Activated CD4-positive, alpha-beta T cell treated with anti-CD3 and anti-CD28 coated beads for 1 hour (primary cell): ENCODE measurements around the gene KRTAP6-3.

Experiments used
- DNase-seq: peaks from one replicate; pipeline ENCODE4 v3.0.0-alpha.2; 2020

Gene KRTAP6-3

GRCh38 chr21:30592140-30592539, at the start of gene KRTAP6-3:
TSS of gene KRTAP6-3 (plus strand) at chr21:30592440. CDS start at chr21:30592446, 6 bp downstream.
- DNase-seq: no peak

- DNase-seq: no peak
Observed at GRCh38 chr21:30552782-30553181, 39.5 kb upstream of the KRTAP6-3 start.

- DNase-seq: no peak
Observed at GRCh38 chr21:30555095-30555494, 37.1 kb upstream of the KRTAP6-3 start.

- DNase-seq: no peak
Observed at GRCh38 chr21:30561264-30561895, 30.9 kb upstream of the KRTAP6-3 start, which contains the start of gene KRTAP19-7. TSS of gene KRTAP19-7 (minus strand) at chr21:30561314. CDS start at chr21:30561289, 25 bp downstream.

GRCh38 chr21:30561957-30562356, 30.3 kb upstream of the KRTAP6-3 start:
- no peak for DNase-seq

- DNase-seq: no peak
Observed at GRCh38 chr21:30563072-30563471, 29.2 kb upstream of the KRTAP6-3 start.

- no peak for DNase-seq
Observed at GRCh38 chr21:30563630-30564029, 28.6 kb upstream of the KRTAP6-3 start.

GRCh38 chr21:30567617-30568016, 24.6 kb upstream of the KRTAP6-3 start:
- DNase-seq: no peak

- DNase-seq: no peak
Observed at GRCh38 chr21:30577766-30578165, 14.5 kb upstream of the KRTAP6-3 start.

GRCh38 chr21:30579346-30579745, 12.9 kb upstream of the KRTAP6-3 start:
- no peak for DNase-seq

GRCh38 chr21:30580132-30580531, 12.1 kb upstream of the KRTAP6-3 start:
- no peak for DNase-seq

GRCh38 chr21:30582870-30583269, 9.4 kb upstream of the KRTAP6-3 start:
- no peak for DNase-seq

- no peak for DNase-seq
Observed at GRCh38 chr21:30590297-30590696, 1.9 kb upstream of the KRTAP6-3 start, which contains the start of gene KRTAP22-2. TSS of gene KRTAP22-2 (minus strand) at chr21:30590397.

GRCh38 chr21:30598802-30599201, 6.6 kb downstream of the KRTAP6-3 start, which contains the start of gene KRTAP6-2:
TSS of gene KRTAP6-2 (minus strand) at chr21:30598902. CDS start at chr21:30598874, 28 bp downstream.
- DNase-seq: no peak

GRCh38 chr21:30600787-30601186, 8.5 kb downstream of the KRTAP6-3 start, which contains the start of gene KRTAP22-1:
TSS of gene KRTAP22-1 (plus strand) at chr21:30601087.
- no peak for DNase-seq

- no peak for DNase-seq
Observed at GRCh38 chr21:30605968-30606367, 13.7 kb downstream of the KRTAP6-3 start.

GRCh38 chr21:30612132-30612531, 19.9 kb downstream of the KRTAP6-3 start:
- no peak for DNase-seq

- no peak for DNase-seq
Observed at GRCh38 chr21:30613836-30614235, 21.6 kb downstream of the KRTAP6-3 start, which contains the start of gene KRTAP6-1. TSS of gene KRTAP6-1 (minus strand) at chr21:30613930. CDS start at chr21:30613904, 26 bp downstream.

- no peak for DNase-seq
Observed at GRCh38 chr21:30615199-30615598, 23.0 kb downstream of the KRTAP6-3 start.

GRCh38 chr21:30616125-30616524, 23.9 kb downstream of the KRTAP6-3 start, which contains the start of gene KRTAP20-1:
TSS of gene KRTAP20-1 (plus strand) at chr21:30616425. CDS start at chr21:30616455, 30 bp downstream.
- no peak for DNase-seq

GRCh38 chr21:30620080-30620479, 27.8 kb downstream of the KRTAP6-3 start:
- DNase-seq: no peak

- DNase-seq: no peak
Observed at GRCh38 chr21:30620522-30620921, 28.3 kb downstream of the KRTAP6-3 start, which contains the start of gene KRTAP20-4. TSS of gene KRTAP20-4 (plus strand) at chr21:30620627.

GRCh38 chr21:30623362-30623761, 31.1 kb downstream of the KRTAP6-3 start:
- no peak for DNase-seq

GRCh38 chr21:30625449-30626165, 33.4 kb downstream of the KRTAP6-3 start:
- no peak for DNase-seq
